Measurements from ENCODE around the gene SH2D6.
"Not testable (repeated sequence)": the region's sequence is repeated elsewhere in the genome, so short reads cannot be mapped to it uniquely, and the experiment has no call there.

The SH2D6 gene

DNA sequence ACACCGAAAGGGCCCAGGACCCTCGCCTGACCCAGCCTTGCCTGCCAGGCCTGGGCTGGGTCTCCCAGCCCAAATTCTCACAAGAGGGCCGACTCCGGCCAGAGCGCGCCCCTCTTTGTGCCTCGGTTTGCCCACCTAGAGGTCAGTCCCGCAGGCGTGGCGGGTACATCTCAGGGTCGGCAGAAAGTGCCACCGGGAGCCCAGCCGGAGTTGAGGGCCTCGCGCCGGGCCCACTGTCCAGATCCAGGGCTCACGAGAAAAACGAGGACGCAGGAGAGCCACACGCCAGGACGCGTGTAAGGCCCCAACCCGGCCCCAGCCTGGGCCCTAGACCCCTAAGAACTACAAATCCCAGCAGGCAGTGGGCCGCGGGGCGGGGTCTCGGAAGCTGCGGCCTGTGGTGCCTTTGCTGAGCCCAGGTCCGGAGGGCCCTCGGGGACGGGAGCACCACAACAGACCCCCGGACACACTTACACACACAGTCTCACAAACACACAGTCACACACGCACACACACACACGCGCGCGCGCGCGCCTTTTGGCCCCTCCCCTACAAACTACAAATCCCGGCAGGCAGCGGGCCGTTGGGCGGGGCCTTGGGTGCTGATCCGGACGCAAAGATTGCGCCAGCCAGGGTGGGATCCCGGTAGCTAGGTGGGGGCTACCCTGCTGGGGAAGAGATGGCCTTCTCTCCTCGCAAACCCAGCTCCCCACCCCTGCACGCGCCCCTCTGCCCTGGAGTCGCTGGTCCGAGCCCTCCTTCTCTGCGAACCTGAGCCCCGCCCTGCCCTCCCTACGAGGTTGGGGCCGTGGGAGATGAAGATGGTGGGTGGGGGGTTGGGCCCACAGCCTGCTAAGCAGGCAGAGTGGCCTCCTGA, at the start of gene SH2D6:
TSS of gene SH2D6 (plus strand) at position 583 of the 877 bp plus-strand sequence. CDS start 10,752 bp downstream, outside the sequence.
- peak; percentile 76 for DNase-seq

DNA sequence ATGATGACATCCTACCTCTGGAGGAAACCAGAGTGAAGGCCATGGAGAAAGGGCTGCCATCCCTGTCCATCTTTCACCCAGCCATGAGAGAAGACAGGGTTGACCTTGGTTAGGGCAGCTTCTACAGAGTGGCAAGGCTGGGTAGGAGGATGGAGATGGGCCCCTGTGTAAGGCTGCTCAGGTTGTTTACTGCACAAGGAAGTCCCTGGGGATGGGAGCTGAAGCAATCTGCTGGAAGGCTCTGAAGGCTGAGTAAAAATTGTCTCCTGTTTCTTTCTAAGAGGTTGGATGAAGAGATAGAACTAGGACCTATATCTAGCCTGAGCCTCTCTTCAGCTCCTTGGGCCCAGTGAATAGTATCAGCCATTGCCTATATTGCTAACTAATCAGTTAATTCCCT, 49.6 kb upstream of the SH2D6 start:
- no peak for DNase-seq

- DNase-seq: no peak
Observed at GRCh38 chr2:85369500-85369899, 49.0 kb upstream of the SH2D6 start.

DNA sequence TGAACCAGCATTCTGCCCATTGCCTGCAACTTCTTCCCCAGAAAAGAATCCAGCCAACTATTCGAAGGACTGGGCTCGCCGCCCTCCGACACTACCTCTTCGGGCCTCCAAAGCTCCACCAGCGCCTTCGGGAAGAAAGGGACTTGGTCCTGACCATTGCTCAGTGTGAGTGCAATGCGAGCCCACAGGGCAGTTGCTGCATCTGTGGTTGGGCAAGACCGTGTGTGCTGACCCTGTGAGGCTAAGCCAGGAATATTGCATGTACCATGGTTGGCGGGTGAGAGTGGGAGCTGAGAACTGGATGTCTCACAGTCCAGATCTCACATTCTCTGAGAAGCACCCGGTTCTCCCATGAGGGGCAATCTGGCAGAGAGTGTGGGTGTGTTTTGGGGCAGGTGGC, 47.5 kb upstream of the SH2D6 start:
- DNase-seq: no peak

DNA sequence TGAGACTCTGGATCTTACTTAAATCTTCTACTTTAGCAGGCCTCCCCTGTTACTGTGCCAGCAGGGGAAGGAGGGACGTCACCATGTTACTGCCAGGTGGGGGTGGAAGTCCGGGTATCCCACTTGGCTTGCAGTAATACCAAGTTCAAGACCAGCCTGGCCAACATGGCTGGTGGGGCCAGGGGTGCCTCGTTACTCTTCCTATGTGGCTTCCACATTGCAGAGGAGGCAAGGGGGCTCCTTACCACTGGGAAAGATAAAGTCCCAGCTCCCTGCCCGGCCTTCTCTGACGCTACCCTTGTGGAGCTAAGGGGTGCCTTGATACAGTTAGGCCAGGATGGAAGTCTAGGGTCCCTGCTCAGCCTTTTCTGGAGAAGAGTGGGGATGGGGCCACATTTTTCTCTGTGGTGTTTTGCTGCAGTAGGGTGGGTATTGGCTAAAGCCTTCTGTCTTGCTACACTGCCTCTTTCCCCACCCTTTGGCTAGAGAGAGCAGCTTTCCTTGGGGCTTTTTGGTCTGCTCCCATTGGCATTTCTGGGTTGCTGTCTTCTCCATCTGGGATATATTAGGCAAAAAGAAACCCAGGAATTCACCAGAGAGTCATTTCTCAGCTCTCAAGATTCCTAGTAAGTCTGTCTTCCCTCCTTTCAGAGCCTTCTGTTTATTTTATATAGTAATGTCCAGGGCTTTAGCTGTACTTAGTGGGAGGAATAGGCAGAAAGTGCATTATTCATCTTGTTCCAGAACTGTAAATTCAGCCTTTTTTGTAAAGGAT, 42.0 kb upstream of the SH2D6 start:
- no peak for DNase-seq

GRCh38 chr2:85377083-85377482, 41.4 kb upstream of the SH2D6 start:
- no peak for DNase-seq

DNA sequence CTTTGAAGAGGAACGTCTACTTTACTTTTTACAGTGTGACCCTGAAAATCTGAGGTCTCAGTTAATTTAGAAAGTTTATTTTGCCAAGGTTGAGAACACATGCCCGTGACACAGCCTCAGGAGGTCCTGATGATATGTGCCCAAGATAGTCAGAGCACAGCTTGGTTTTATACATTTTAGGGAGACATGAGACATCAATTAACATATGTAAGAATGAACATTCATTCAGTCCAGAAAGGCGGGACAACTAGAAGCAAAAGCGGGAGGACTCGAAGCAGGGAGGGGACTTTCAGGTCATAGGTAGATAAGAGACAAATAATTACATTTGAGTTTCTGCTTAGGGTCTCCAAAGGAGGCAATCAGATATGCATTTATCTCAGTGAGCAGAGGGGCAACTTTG, 40.3 kb upstream of the SH2D6 start:
- no peak for DNase-seq

DNA sequence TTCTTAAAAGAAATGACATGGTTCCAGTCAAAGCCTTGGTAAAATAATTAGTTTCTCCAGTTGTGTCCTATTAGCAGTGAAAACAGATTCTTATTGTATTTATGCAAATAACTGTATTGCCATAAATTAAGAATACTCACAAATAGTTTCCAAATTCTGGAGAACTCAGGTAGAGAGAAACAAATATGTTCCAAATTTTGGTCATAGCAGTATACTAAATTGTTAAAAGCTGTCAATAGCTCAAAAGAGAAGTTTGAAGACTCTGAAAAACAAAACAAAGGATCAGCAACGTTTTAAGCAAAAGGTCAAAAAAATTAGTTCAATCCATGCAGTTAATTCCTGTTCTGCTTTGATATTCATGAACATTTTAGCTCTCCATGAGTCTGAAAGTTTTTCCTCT, 38.5 kb upstream of the SH2D6 start:
- DNase-seq: no peak

GRCh38 chr2:85383151-85383550, 35.4 kb upstream of the SH2D6 start:
- DNase-seq: not testable (repeated sequence)

GRCh38 chr2:85383850-85384249, 34.7 kb upstream of the SH2D6 start:
- DNase-seq: no peak

DNA sequence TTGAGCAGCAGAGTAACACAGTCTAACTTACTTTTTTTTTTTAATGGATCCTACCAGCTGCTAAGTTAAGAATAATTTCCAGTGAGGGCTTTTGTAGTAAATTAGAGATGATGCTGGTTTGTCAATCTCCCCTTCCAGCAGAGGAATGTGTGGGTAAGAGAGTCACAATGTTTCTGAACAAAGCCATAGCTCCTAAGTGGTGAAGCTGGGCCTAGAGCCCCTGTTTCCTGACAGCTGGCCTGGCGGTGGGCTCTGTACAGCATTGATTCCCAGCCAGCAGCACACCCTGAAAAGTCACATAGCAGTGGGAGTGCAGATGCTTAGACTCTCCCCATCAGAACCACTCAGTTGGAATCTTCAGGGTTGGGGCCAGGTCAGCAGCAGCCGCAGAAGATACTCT, 32.8 kb upstream of the SH2D6 start:
- no peak for DNase-seq

- DNase-seq: no peak
Observed at GRCh38 chr2:85387754-85388153, 30.8 kb upstream of the SH2D6 start.

GRCh38 chr2:85388878-85389538, 29.5 kb upstream of the SH2D6 start:
- DNase-seq: no peak

GRCh38 chr2:85390941-85391669, 27.4 kb upstream of the SH2D6 start:
- DNase-seq: no peak

DNA sequence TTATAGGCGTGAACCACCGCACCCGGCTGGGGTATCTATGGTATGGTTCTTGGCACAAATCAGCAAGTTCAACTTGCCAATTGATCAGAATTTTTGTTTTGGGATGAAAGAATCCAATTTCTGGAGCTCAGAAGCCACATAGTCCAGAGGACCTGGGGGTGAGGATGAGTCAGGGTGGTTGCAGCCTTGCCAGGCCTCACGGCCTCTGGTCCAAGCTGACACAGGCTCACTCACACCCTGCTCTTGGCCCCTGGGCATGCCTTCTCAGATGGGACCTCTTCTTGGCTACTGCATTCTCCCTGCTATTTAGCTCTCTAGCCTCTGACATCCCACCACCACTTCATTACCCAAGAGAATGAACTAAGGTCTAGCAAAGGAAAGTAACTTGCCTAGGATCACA, 24.7 kb upstream of the SH2D6 start:
- no peak for DNase-seq

DNA sequence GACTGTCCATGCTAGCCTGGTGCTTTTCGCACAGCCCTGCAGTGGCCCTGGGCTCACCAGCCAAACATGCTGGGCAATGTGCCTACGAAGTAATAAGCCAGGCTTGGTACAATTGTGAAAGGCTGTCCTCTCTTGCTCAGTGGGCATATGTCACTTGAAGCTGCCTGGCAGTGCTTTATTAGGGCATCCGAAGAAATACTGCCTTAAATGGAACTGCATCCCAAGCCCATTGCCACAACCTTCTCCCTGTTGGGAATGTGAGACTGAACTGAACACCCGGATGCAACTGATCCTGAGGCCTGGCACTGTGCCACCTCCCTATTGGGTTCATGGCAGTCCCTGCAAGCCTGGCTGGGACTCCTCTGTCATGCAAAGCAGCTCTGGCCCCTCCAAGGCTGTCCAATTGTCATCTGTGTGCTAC, 24.2 kb upstream of the SH2D6 start:
- no peak for DNase-seq

- no peak for DNase-seq
Observed at GRCh38 chr2:85394976-85395375, 23.5 kb upstream of the SH2D6 start.

GRCh38 chr2:85395912-85396475, 22.5 kb upstream of the SH2D6 start:
- no peak for DNase-seq

DNA sequence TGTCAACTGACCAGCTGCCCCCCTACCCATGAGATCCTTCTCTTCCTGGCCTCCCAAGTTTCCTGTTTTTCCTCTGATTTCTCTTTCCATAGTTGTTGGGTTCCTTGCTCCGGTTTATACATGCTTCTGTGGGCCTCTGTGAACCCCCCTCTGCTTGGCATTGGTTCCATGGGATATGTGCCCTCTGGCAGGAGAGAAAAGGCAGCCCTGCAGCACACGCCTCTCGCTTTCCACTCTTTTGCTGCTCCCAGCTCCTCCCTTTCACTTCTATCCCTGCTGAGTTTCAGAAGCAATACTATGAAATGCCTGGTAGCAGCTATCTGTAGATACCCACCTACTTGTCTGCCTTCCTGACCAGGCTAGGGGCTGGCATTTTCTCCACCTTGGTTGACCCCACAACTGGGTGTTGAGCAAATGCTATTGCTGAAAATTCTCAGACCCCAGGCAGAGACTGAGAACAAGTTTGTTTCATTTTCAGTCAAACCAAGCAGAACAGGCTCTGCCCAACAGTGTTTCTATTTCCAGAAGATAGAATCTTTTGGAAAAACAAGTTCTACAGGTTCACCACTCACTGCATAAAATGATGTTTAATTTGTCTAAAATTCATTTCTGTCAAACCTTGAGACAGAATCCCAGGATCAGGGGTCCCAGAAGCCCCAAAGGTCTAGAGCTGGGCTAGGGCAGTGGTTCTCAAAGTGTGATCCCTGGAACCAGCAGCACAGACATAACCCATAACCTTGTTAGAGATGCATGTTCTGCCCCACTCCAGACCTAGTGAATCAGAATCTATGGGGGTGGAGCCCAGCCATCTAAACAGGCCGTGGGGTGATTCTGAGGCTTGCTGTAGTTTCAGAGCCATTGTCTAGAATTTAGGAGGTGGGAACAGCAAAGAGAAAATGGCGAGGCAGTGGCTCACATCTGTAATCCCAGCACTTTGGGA, 21.7 kb upstream of the SH2D6 start:
- no peak for DNase-seq

GRCh38 chr2:85397925-85398331, 20.6 kb upstream of the SH2D6 start:
- DNase-seq: no peak

All from NCI-H1048 (cell line).